Endothelial cell of umbilical vein (primary cell): ENCODE measurements around the gene NCK2. TPM values are rescaled to one million over a fixed set of nuclear protein-coding genes. Genes with fewer than 3 reads are reported as not detected.

Experiments used
- BruUV-seq: library from RNA; stranded (reverse); fragments of 400-500 nt; replicated peaks from 2 replicates; lab custom pipeline; 2021; lab: Mats Ljungman, UMichigan
- CTCF ChIA-PET: fragments of 300-600, 350-600 bp; sonication (Branson Sonifier 250); formaldehyde crosslinking; loops from one replicate; lab custom pipeline; 2021; ENCODE audit warnings: antibody characterized with exemption, inconsistent platforms; lab: Charles Lee
- POLR2A ChIA-PET: fragments of 300-600, 350-600 bp; sonication (Branson Sonifier 250); formaldehyde crosslinking; loops from one replicate; lab custom pipeline; 2021; ENCODE audit warnings: antibody characterized with exemption, inconsistent platforms; lab: Charles Lee
- DNase-seq: peaks from one replicate; pipeline ENCODE4 v3.0.0-alpha.2; 2011; ENCODE audit warnings: low read depth, low spot score
- FAIRE-seq: peaks from 2 replicates; lab custom pipeline; 2011; peaks lifted over from hg19 to GRCh38; lab: Jason Lieb, UNC
- H2AFZ ChIP-seq: 2 replicates; pipeline ENCODE4 v1.6.0; 2012; ENCODE audit warnings: low read depth, low read length, control low read depth, inconsistent platforms
- H3K27ac ChIP-seq: 2 replicates; pipeline ENCODE4 v1.5.1; 2011; ENCODE audit warnings: low read depth, mild to moderate bottlenecking, control low read depth, low read length, moderate library complexity; ENCODE audit not compliant: insufficient read depth
- H3K27me3 ChIP-seq, 2 experiments: 2 replicates each; pipeline versions ENCODE4 v1.6.0 to v1.6.1; 2011; ENCODE audit warnings: low read length in 2 of 2, mixed read lengths in 1 of 2; ENCODE audit not compliant: control insufficient read depth in 2 of 2, insufficient read depth in 2 of 2
- H3K36me3 ChIP-seq, 2 experiments: 2 replicates in 1 of 2; 3 replicates in 1 of 2; pipeline ENCODE4 v1.5.1; 2011; ENCODE audit warnings: low read length in 2 of 2, mild to moderate bottlenecking in 1 of 2, moderate library complexity in 1 of 2; ENCODE audit not compliant: control insufficient read depth in 2 of 2, insufficient read depth in 2 of 2; ENCODE audit errors: extremely low read depth in 1 of 2
- H3K4me1 ChIP-seq: 3 replicates; pipeline ENCODE4 v1.5.1; 2011; ENCODE audit warnings: mild to moderate bottlenecking, low read length; ENCODE audit not compliant: control insufficient read depth, insufficient read depth; ENCODE audit errors: extremely low read depth
- H3K4me2 ChIP-seq: 2 replicates; pipeline ENCODE4 v1.6.1; 2011; ENCODE audit warnings: low read length, control low read depth, mixed read lengths; ENCODE audit not compliant: insufficient read depth
- H3K4me3 ChIP-seq, 3 experiments: fragments of 200-600 bp in 1 of 3; sonication (generic), shearing (Covaris generic) in 1 of 3; replicated peaks in 1 of 3; 2 replicates each; pipeline ENCODE4 v1.5.1; 2011 to 2016; ENCODE audit warnings: control low read depth in 3 of 3, low read length in 3 of 3, mild to moderate bottlenecking in 2 of 3, inconsistent platforms in 1 of 3, low read depth in 1 of 3, moderate library complexity in 1 of 3; ENCODE audit not compliant: insufficient read depth in 1 of 3
- H3K79me2 ChIP-seq: 2 replicates; pipeline ENCODE4 v1.6.0; 2012; ENCODE audit warnings: low read length, inconsistent platforms; ENCODE audit not compliant: control insufficient read depth, insufficient read depth
- H3K9ac ChIP-seq: replicated peaks from 2 replicates; pipeline ENCODE3; 2011; ENCODE audit warnings: low read length, control low read depth; ENCODE audit not compliant: insufficient read depth; ENCODE audit errors: extremely low read depth
- H3K9me1 ChIP-seq: replicated peaks from 3 replicates; pipeline ENCODE4 v1.6.0; 2011; ENCODE audit warnings: mild to moderate bottlenecking, low read length; ENCODE audit not compliant: control insufficient read depth, insufficient read depth; ENCODE audit errors: extremely low read depth
- H3K9me3 ChIP-seq: replicated peaks from 2 replicates; pipeline ENCODE4 v1.5.1; 2012; ENCODE audit warnings: low read length, inconsistent platforms; ENCODE audit not compliant: control insufficient read depth, insufficient read depth
- H4K20me1 ChIP-seq: replicated peaks from 2 replicates; pipeline ENCODE3; 2011; ENCODE audit warnings: mild to moderate bottlenecking, low read length; ENCODE audit not compliant: control insufficient read depth, insufficient read depth; ENCODE audit errors: extremely low read depth
- CTCF ChIP-seq, 2 donors: IDR thresholded peaks; 1 replicate in 1 of 2; 2 replicates in 1 of 2; pipeline ENCODE4 v1.5.1; 2011; ENCODE audit warnings: low read length in 2 of 2, mild to moderate bottlenecking in 2 of 2, moderate library complexity in 2 of 2, control low read depth in 1 of 2, inconsistent platforms in 1 of 2, low read depth in 1 of 2; ENCODE audit not compliant: insufficient read depth in 1 of 2; ENCODE audit errors: extremely low read depth in 1 of 2
- EZH2 ChIP-seq: IDR thresholded peaks from 2 replicates; pipeline ENCODE4 v1.6.1; 2012; ENCODE audit warnings: borderline replicate concordance, low read depth, mild to moderate bottlenecking, moderate library complexity, low read length, inconsistent platforms; ENCODE audit not compliant: severe bottlenecking
- FOS ChIP-seq: IDR thresholded peaks from 2 replicates; pipeline ENCODE4 v1.6.1; 2011; ENCODE audit warnings: mild to moderate bottlenecking, low read length, moderate library complexity, borderline replicate concordance; ENCODE audit not compliant: insufficient read depth
- GATA2 ChIP-seq: IDR thresholded peaks from 2 replicates; pipeline ENCODE4 v1.7.0; 2011; ENCODE audit warnings: low read depth, mild to moderate bottlenecking, moderate library complexity, mixed read lengths, low read length; ENCODE audit not compliant: insufficient read length, insufficient read depth
- JUN ChIP-seq: IDR thresholded peaks from 2 replicates; pipeline ENCODE4 v1.6.1; 2011; ENCODE audit warnings: borderline replicate concordance, low read depth; ENCODE audit not compliant: insufficient read length, insufficient read depth
- MAX ChIP-seq: IDR thresholded peaks from 2 replicates; pipeline ENCODE4 v1.6.1; 2011; ENCODE audit not compliant: insufficient read depth, insufficient read length
- MYC ChIP-seq: IDR thresholded peaks from one replicate; pipeline ENCODE4 v1.6.1; 2011; ENCODE audit warnings: mild to moderate bottlenecking, low read depth, low read length
- POLR2A ChIP-seq: IDR thresholded peaks from 2 replicates; pipeline ENCODE4 v1.6.1; 2012; ENCODE audit warnings: low read depth, mild to moderate bottlenecking, control low read depth, low read length
- POLR2AphosphoS5 ChIP-seq: IDR thresholded peaks from 2 replicates; pipeline ENCODE4 v1.6.1; 2012; ENCODE audit warnings: low read depth, mild to moderate bottlenecking, control low read depth, low read length, moderate library complexity; ENCODE audit not compliant: insufficient read depth
- dilution Hi-C: fragments of 300-500 bp; cut with MboI; formaldehyde crosslinking; loops from one replicate; pipeline ENCODE4 v1.15.0; 2019; ENCODE audit warnings: low sequenced_read_pairs; ENCODE audit not compliant: extremely low pct_ligation_motif_present
- intact Hi-C: fragments of 100-400 bp; cut with micrococcal nuclease; formaldehyde crosslinking; loops from one replicate; pipeline ENCODE4 v1.10.0; 2022
- polyA plus RNA-seq, 4 experiments: library from polyadenylated mRNA; depleted of rRNA in 3 of 4; stranded (reverse) in 3 of 4; unstranded in 1 of 4; fragments of >200 nt; gene quantifications; 2 replicates each; pipeline versions ENCODE4 v1.2.1 to v1.2.3, GENCODE V29; 2011 to 2012; ENCODE audit warnings: missing spikeins in 1 of 4
- total RNA-seq: library from RNA; stranded (reverse); gene quantifications from 2 replicates; pipeline ENCODE4 v1.2.3, GENCODE V29; 2021

NCK2 gene
- total and polyA plus RNA-seq, 2 donors (not counting 3 experiments of a cell fraction or from before 2014, with no cell fraction given): 23.8 to 39.1 TPM

- peaks cover 30% of the 10 kb centered on the region for H3K79me2 ChIP-seq
- H3K27ac ChIP-seq: no peak overlapping the region
- TF ChIP-seq MYC (no peak), CTCF (IDR thresholded peaks at IDR 0.05; ENCODE audit: extremely low read depth in 1 of 2, insufficient read depth in 1 of 2, low read depth in 1 of 2, low read length in 2 of 2) (no peak), POLR2A (no peak), GATA2 (no peak)
- dilution Hi-C loops (no loop called here), intact Hi-C loops (no loop called here)
- H4K20me1 ChIP-seq: peaks cover 3% of the 10 kb centered on the region
- no peaks in the 10 kb centered on the region for H3K36me3 ChIP-seq
- FAIRE-seq (no peak), DNase-seq (no peak)
- no peak overlapping the region for H3K4me2 ChIP-seq
- H3K4me3 ChIP-seq: no peak overlapping the region
- H2AFZ ChIP-seq: no peak overlapping the region
- ChIA-PET CTCF (no interaction called here), POLR2A (no interaction called here)
- H3K9ac ChIP-seq: no peak overlapping the region
- no peaks in the 10 kb centered on the region for H3K9me3 ChIP-seq
- no peaks in the 10 kb centered on the region for H3K27me3 ChIP-seq
- H3K4me1 ChIP-seq: no peaks in the 10 kb centered on the region
- no peaks in the 10 kb centered on the region for H3K9me1 ChIP-seq
- no TSS peak for BruUV-seq
Measured at GRCh38 chr2:105836840-105837692, 92.4 kb downstream of the NCK2 start.

DNA sequence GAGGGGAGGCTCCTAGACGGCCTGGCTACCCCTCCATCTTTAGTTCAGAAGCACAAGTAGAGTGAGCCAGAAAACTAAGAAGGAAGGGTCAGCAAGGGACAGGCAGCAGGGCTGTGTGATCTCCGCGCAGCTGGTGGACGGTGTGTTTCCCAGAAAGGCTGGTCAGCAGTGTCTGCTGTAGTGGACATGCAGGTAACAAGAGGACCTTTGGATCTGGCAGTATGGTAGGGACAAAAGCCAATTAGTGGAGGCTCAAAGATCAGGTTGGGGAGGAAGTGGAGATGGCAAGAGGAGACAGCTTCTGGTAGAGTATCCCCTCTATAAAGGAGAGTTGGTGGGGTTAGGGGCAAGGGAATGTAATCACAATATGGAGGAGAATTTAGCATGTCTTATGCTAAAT lies 95.1 kb downstream of the NCK2 start:
- Histone ChIP-seq H3K9me1 (no peaks in the 10 kb centered on the region), H3K27ac (no peak overlapping the region), H4K20me1 (peaks cover 3% of the 10 kb centered on the region), H3K4me1 (no peaks in the 10 kb centered on the region), H3K36me3 (no peaks in the 10 kb centered on the region), H3K4me2 (no peak overlapping the region), H3K4me3 (no peak overlapping the region), H3K9me3 (no peaks in the 10 kb centered on the region), H3K79me2 (peaks cover 17% of the 10 kb centered on the region), H3K27me3 (no peaks in the 10 kb centered on the region), H2AFZ (no peak overlapping the region), H3K9ac (no peak overlapping the region)
- CTCF ChIA-PET: no interaction called here
- dilution Hi-C loops: no loop called here
- POLR2A ChIA-PET: no interaction called here
- no TSS peak for BruUV-seq
- FAIRE-seq (no peak), DNase-seq (no peak)
- no peak for TF ChIP-seq MYC
- TF ChIP-seq FOS: no peak
- TF ChIP-seq GATA2: no peak
- no peak for TF ChIP-seq MAX
- no peak for TF ChIP-seq CTCF (IDR thresholded peaks at IDR 0.05; ENCODE audit: extremely low read depth in 1 of 2, insufficient read depth in 1 of 2, low read depth in 1 of 2, low read length in 2 of 2)
- no peak for TF ChIP-seq EZH2
- TF ChIP-seq JUN: no peak
- TF ChIP-seq POLR2A: no peak
- no peak for TF ChIP-seq POLR2AphosphoS5
- intact Hi-C loops: no loop called here
